Effector memory CD4-positive, alpha-beta T cell (primary cell): Measurements from ENCODE around the gene LARGE1.

Experiments
- DNase-seq, 3 donors: peaks; one replicate each; pipeline ENCODE4 v3.0.0-alpha.2; 2020
- H3K27ac ChIP-seq: 2 replicates; pipeline ENCODE4 v1.7.0; 2013; ENCODE audit warnings: mild to moderate bottlenecking, low read length, moderate library complexity; ENCODE audit not compliant: insufficient read depth, poor library complexity, severe bottlenecking
- H3K27me3 ChIP-seq: replicated peaks from 2 replicates; pipeline ENCODE4 v1.7.0; 2013; ENCODE audit warnings: mild to moderate bottlenecking, low read length; ENCODE audit not compliant: insufficient read depth, control insufficient read depth, poor library complexity, severe bottlenecking
- H3K36me3 ChIP-seq: 2 replicates; pipeline ENCODE4 v1.7.0; 2013; ENCODE audit warnings: mild to moderate bottlenecking, low read length, moderate library complexity; ENCODE audit not compliant: control insufficient read depth, insufficient read depth
- H3K4me1 ChIP-seq: 2 replicates; pipeline ENCODE4 v1.7.0; 2013; ENCODE audit warnings: low read length, mild to moderate bottlenecking; ENCODE audit not compliant: control insufficient read depth, insufficient read depth, poor library complexity, severe bottlenecking
- H3K4me3 ChIP-seq: 2 replicates; pipeline ENCODE4 v1.7.0; 2013; ENCODE audit warnings: low read length, low read depth, mild to moderate bottlenecking; ENCODE audit not compliant: insufficient read depth, poor library complexity, severe bottlenecking
- H3K9me3 ChIP-seq: 2 replicates; pipeline ENCODE4 v1.7.0; 2013; ENCODE audit warnings: mild to moderate bottlenecking, low read length, moderate library complexity; ENCODE audit not compliant: control insufficient read depth

LARGE1 gene

GRCh38 chr22:33521879-33522665, 398.2 kb downstream of the LARGE1 start:
- Histone ChIP-seq H3K4me1 (no peaks in the 10 kb centered on the region), H3K27me3 (no peaks in the 10 kb centered on the region), H3K4me3 (no peak overlapping the region), H3K9me3 (no peaks in the 10 kb centered on the region), H3K36me3 (no peaks in the 10 kb centered on the region), H3K27ac (no peak overlapping the region)
- no peak for DNase-seq

- Histone ChIP-seq H3K27ac (no peak overlapping the region), H3K27me3 (no peaks in the 10 kb centered on the region), H3K4me1 (no peaks in the 10 kb centered on the region), H3K36me3 (no peaks in the 10 kb centered on the region), H3K9me3 (no peaks in the 10 kb centered on the region), H3K4me3 (no peak overlapping the region)
- no peak for DNase-seq
These were observed 399.1 kb downstream of the LARGE1 start for GRCh38 chr22:33520904-33521780.

DNA sequence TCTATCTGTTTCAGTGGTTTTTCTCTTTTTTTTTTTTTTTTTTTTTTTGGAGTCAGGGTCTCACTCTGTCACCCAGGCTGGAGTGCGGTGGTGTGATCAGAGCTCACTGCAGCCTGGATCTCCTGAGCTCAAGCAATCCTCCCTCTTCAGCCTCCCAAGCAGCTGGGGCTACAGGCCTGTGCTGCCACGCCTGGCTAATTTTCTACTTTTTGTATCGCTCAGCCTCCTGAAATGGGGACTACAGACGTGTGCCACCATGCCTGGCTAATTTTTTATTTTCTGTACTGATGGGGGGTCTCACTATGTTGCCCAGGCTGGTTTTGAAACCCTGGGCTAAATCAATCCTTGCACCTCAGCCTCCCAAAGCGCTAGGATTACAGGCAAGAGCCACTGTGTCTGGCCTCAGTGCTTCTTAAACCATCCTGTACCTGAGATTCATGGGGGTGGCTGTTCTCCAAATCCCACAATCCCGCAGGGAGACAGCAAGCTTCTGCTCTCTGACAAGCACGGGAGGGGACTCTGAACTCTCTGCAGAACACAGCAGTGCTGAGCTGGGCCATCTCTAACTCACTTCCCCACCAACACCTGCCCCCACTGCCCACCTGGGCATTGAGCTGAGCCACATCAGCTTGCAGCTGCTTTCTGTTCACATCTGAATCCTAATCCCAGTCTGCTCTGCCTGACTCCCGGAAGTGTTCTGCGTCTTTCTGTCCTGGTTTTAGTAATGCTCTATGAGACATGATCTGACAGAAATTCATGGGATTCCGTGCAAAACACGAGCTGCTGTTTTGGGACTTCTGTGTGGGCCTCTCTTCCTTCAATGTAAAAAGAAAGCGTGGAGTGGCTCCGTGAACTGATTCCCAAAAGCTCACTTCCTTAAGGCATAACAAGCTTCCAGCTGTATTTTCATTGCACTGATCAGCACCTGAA, 400.0 kb downstream of the LARGE1 start:
- no peaks in the 10 kb centered on the region for H3K4me1 ChIP-seq
- no peak overlapping the region for H3K4me3 ChIP-seq
- no peaks in the 10 kb centered on the region for H3K27me3 ChIP-seq
- no peaks in the 10 kb centered on the region for H3K9me3 ChIP-seq
- no peaks in the 10 kb centered on the region for H3K36me3 ChIP-seq
- no peak for DNase-seq
- H3K27ac ChIP-seq: no peak overlapping the region

- Histone ChIP-seq H3K27ac (no peak overlapping the region), H3K36me3 (no peaks in the 10 kb centered on the region), H3K9me3 (no peaks in the 10 kb centered on the region), H3K27me3 (no peaks in the 10 kb centered on the region), H3K4me3 (no peak overlapping the region), H3K4me1 (no peaks in the 10 kb centered on the region)
- no peak for DNase-seq
These were observed 401.0 kb downstream of the LARGE1 start for GRCh38 chr22:33519071-33519973.

GRCh38 chr22:33518405-33518804, 401.9 kb downstream of the LARGE1 start:
- no peaks in the 10 kb centered on the region for H3K9me3 ChIP-seq
- DNase-seq: no peak
- H3K27ac ChIP-seq: no peak overlapping the region
- H3K4me1 ChIP-seq: no peaks in the 10 kb centered on the region
- no peak overlapping the region for H3K4me3 ChIP-seq
- peaks cover 2% of the 10 kb centered on the region for H3K27me3 ChIP-seq
- H3K36me3 ChIP-seq: no peaks in the 10 kb centered on the region

DNA sequence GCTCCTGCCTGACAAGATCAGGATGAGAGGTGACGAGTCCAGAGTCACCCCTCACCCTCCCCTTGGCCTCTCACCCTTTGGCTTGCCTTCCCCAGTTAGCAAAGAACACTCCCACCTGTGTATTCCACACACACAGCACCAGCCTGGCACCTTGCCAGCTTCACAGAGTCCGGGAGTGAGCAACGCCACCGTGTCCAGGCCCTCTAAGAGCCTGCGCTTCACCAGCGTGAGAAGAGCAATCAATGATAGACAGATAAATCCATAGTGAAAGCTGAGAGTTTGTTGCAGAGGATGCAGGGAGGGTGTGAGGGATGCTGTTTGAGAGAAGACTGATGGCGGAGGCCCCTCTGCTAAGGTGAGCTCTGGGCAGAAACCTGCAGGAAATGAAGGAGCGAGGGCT, 404.5 kb downstream of the LARGE1 start:
- DNase-seq: no peak
- H3K36me3 ChIP-seq: no peaks in the 10 kb centered on the region
- H3K27me3 ChIP-seq: peaks cover 2% of the 10 kb centered on the region
- H3K4me1 ChIP-seq: no peaks in the 10 kb centered on the region
- no peak overlapping the region for H3K27ac ChIP-seq
- H3K4me3 ChIP-seq: no peak overlapping the region
- H3K9me3 ChIP-seq: no peaks in the 10 kb centered on the region

- Histone ChIP-seq H3K4me3 (no peak overlapping the region), H3K4me1 (no peaks in the 10 kb centered on the region), H3K9me3 (no peaks in the 10 kb centered on the region), H3K27ac (no peak overlapping the region), H3K36me3 (no peaks in the 10 kb centered on the region), H3K27me3 (peaks cover 2% of the 10 kb centered on the region)
- DNase-seq: no peak
These were observed 406.6 kb downstream of the LARGE1 start for GRCh38 chr22:33513388-33514338.

DNA sequence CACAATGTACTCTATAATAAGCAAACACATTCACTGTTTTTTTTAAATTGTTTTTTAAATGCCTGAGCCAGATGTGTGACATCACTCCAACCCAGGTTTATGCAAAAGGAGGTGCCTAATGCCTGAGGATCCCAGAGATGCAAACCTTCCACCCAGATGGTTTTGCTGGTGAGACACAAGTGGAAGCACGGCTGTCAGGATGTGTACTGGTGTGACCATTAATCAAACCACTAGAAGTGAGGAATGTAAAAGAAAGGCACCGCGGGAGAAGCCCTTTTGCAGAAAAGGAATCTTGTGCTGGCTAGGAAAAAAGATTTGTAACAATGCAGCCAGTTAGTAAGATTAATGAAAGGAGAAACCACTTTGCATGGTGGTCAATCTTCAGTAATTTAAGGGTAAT, 407.4 kb downstream of the LARGE1 start:
- Histone ChIP-seq H3K4me1 (no peaks in the 10 kb centered on the region), H3K9me3 (no peaks in the 10 kb centered on the region), H3K27me3 (peaks cover 2% of the 10 kb centered on the region), H3K36me3 (no peaks in the 10 kb centered on the region), H3K27ac (no peak overlapping the region), H3K4me3 (no peak overlapping the region)
- no peak for DNase-seq
